HG02623 (cell line): ENCODE data around the gene MMP19.
"Not testable (repeated sequence)": the region's sequence is repeated elsewhere in the genome, so short reads cannot be mapped to it uniquely, and the experiment has no call there.

Experiments
- ATAC-seq: cut with Tn5 transposase; IDR thresholded peaks from one replicate; pipeline ENCODE4 v1.9.1; 2021; ENCODE audit warnings: moderate library complexity; ENCODE audit not compliant: unreplicated experiment

Gene MMP19

GRCh38 chr12:55842681-55843429, at the start of gene MMP19:
TSS of gene MMP19 (minus strand) at chr12:55842936. CDS start at chr12:55842830, 106 bp downstream.
- no peak for ATAC-seq

GRCh38 chr12:55891310-55891709, 48.6 kb upstream of the MMP19 start:
- no peak for ATAC-seq

GRCh38 chr12:55885113-55885512, 42.4 kb upstream of the MMP19 start:
- ATAC-seq = no peak

GRCh38 chr12:55877824-55878223, 35.1 kb upstream of the MMP19 start:
- ATAC-seq = no peak

- ATAC-seq = no peak
Observed at GRCh38 chr12:55875704-55876467, 33.1 kb upstream of the MMP19 start.

- ATAC-seq = no peak
Observed at GRCh38 chr12:55874443-55874842, 31.7 kb upstream of the MMP19 start.

GRCh38 chr12:55866454-55867004, 23.8 kb upstream of the MMP19 start:
- not testable (repeated sequence) for ATAC-seq

- no peak for ATAC-seq
Observed at GRCh38 chr12:55865327-55865726, 22.6 kb upstream of the MMP19 start.

GRCh38 chr12:55862931-55863330, 20.2 kb upstream of the MMP19 start:
- not testable (repeated sequence) for ATAC-seq

- no peak for ATAC-seq
Observed at GRCh38 chr12:55862286-55862685, 19.6 kb upstream of the MMP19 start.

GRCh38 chr12:55861871-55862270, 19.1 kb upstream of the MMP19 start:
- ATAC-seq = no peak

GRCh38 chr12:55861396-55861795, 18.7 kb upstream of the MMP19 start:
- no peak for ATAC-seq

GRCh38 chr12:55852740-55853139, 10.0 kb upstream of the MMP19 start:
- ATAC-seq = no peak

- no peak for ATAC-seq
Observed at GRCh38 chr12:55850893-55851292, 8.2 kb upstream of the MMP19 start.

GRCh38 chr12:55850401-55850800, 7.7 kb upstream of the MMP19 start:
- ATAC-seq = no peak

- no peak for ATAC-seq
Observed at GRCh38 chr12:55849616-55850343, 7.0 kb upstream of the MMP19 start.

- no peak for ATAC-seq
Observed at GRCh38 chr12:55847603-55848291, 5.0 kb upstream of the MMP19 start.

- ATAC-seq = no peak
Observed at GRCh38 chr12:55847033-55847432, 4.3 kb upstream of the MMP19 start.

- ATAC-seq = no peak
Observed at GRCh38 chr12:55845785-55846496, 3.2 kb upstream of the MMP19 start.

- ATAC-seq = no peak
Observed at GRCh38 chr12:55845361-55845760, 2.6 kb upstream of the MMP19 start.
